Loucy (cell line): ENCODE measurements around the gene ZNRD2.
A peak's percentile ranks its signal among the peaks of the same experiment; 100 is the strongest.

Source experiments
- H2AFZ ChIP-seq: fragments of 200-600 bp; sonication (generic); 2 replicates; pipeline ENCODE4 v1.6.0; 2016; ENCODE audit warnings: antibody characterized with exemption, mild to moderate bottlenecking, low read length, moderate library complexity
- H3F3A ChIP-seq: fragments of 200-600 bp; 2 replicates; pipeline ENCODE4 v1.6.0; 2016; ENCODE audit warnings: antibody characterized with exemption, low read depth, mild to moderate bottlenecking
- H3K27me3 ChIP-seq: fragments of 200-600 bp; sonication (generic); 2 replicates; pipeline ENCODE4 v1.6.1; 2014; ENCODE audit warnings: low read length, mild to moderate bottlenecking; ENCODE audit not compliant: insufficient read depth, poor library complexity, severe bottlenecking
- H3K36me3 ChIP-seq: fragments of 200-600 bp; sonication (generic); 2 replicates; pipeline ENCODE4 v1.6.1; 2016; ENCODE audit warnings: low read length; ENCODE audit not compliant: insufficient read depth
- H3K4me1 ChIP-seq: fragments of 200-600 bp; sonication (generic); 2 replicates; pipeline ENCODE4 v1.5.1; 2014; ENCODE audit warnings: low read length, mild to moderate bottlenecking; ENCODE audit not compliant: insufficient read depth, poor library complexity, severe bottlenecking
- H3K4me2 ChIP-seq: fragments of 200-600 bp; sonication (generic); 2 replicates; pipeline ENCODE4 v1.6.0; 2014; ENCODE audit warnings: antibody characterized with exemption, low read length, low read depth, mild to moderate bottlenecking; ENCODE audit not compliant: poor library complexity, severe bottlenecking
- H3K4me3 ChIP-seq: fragments of 200-600 bp; sonication (generic); 2 replicates; pipeline ENCODE4 v1.5.1; 2014; ENCODE audit warnings: low read length, mild to moderate bottlenecking, mixed read lengths; ENCODE audit not compliant: poor library complexity, severe bottlenecking
- H3K79me2 ChIP-seq: fragments of 200-600 bp; sonication (generic); 2 replicates; pipeline ENCODE4 v1.6.1; 2014; ENCODE audit warnings: low read length; ENCODE audit not compliant: insufficient read depth
- H3K9ac ChIP-seq: fragments of 200-600 bp; sonication (generic); 2 replicates; pipeline ENCODE4 v1.6.0; 2014; ENCODE audit warnings: mild to moderate bottlenecking, low read depth, low read length, moderate library complexity; ENCODE audit not compliant: poor library complexity, severe bottlenecking
- H3K9me2 ChIP-seq: fragments of 200-600 bp; sonication (generic); replicated peaks from 2 replicates; pipeline ENCODE4 v1.6.1; 2016; ENCODE audit warnings: low read depth, low read length, mixed read lengths
- H3K9me3 ChIP-seq: fragments of 200-600 bp; sonication (generic); 2 replicates; pipeline ENCODE4 v1.6.1; 2014; ENCODE audit warnings: mild to moderate bottlenecking, antibody characterized with exemption, low read length, low read depth; ENCODE audit not compliant: insufficient read depth
- H4K20me1 ChIP-seq: fragments of 200-600 bp; sonication (generic); 2 replicates; pipeline ENCODE4 v1.6.0; 2014; ENCODE audit warnings: antibody characterized with exemption, low read length, mild to moderate bottlenecking; ENCODE audit not compliant: insufficient read depth, poor library complexity, severe bottlenecking
- EZH2phosphoT487 ChIP-seq: fragments of 200-600 bp; IDR thresholded peaks from 2 replicates; pipeline ENCODE4 v1.6.1; 2018; ENCODE audit warnings: antibody characterized with exemption, mild to moderate bottlenecking, moderate library complexity, borderline replicate concordance
- TF ChIP-seq, protein P1 (sequence below): fragments of 200-600 bp; sonication (generic); conservative IDR thresholded peaks from 2 replicates; pipeline ENCODE4 v1.5.1; 2014; ENCODE audit warnings: mild to moderate bottlenecking, antibody characterized with exemption, low read length

Gene ZNRD2

DNA sequence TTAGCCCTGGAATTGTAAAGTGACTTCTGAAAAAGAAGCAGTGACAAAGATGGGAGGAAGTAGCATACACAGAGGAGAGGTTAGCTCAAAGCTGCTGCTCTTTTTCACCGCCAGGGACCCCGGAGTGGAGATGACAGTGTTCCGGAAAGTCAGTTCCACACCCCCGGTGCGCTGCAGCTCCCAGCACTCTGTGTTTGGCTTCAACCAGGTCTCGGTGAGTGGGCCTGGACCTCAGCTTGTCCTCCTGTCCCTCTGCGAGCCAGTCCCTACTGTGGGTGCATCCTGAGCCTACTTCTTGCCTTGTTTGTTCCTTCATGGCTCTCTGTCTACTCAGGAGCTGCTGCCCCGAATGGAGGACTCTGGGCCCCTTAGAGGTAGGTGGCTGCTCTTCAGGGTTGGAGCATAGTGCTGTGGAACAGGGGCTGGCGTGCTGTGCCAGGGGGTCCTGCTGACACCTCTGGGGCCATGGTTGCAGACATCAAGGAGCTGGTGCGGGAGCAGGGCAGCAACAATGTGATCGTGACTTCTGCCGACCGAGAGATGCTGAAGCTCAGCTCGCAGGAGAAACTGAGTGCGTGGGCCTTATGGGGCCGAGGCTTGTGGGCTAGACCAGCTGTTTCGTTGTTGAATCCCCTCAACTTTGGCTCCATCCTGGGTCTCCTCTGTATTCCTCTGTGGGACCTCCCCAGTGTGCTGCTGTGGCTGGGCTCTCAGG, 47.0 kb downstream of the ZNRD2 start:
- Histone ChIP-seq H3K4me1 (peaks cover 19% of the 10 kb centered on the region), H2AFZ (no peak overlapping the region), H4K20me1 (peaks cover 49% of the 10 kb centered on the region), H3K9ac (peak overlapping the region; percentile 99), H3K79me2 (peaks cover 79% of the 10 kb centered on the region), H3K36me3 (peaks cover 30% of the 10 kb centered on the region; the same call in 1 of the 2 replicates), H3K9me2 (no peaks in the 10 kb centered on the region), H3K9me3 (no peaks in the 10 kb centered on the region), H3K4me2 (peak overlapping the region; percentile 99), H3F3A (no peaks in the 10 kb centered on the region), H3K4me3 (peak overlapping the region; percentile 77), H3K27me3 (no peaks in the 10 kb centered on the region)
- TF ChIP-seq, protein P1, sequence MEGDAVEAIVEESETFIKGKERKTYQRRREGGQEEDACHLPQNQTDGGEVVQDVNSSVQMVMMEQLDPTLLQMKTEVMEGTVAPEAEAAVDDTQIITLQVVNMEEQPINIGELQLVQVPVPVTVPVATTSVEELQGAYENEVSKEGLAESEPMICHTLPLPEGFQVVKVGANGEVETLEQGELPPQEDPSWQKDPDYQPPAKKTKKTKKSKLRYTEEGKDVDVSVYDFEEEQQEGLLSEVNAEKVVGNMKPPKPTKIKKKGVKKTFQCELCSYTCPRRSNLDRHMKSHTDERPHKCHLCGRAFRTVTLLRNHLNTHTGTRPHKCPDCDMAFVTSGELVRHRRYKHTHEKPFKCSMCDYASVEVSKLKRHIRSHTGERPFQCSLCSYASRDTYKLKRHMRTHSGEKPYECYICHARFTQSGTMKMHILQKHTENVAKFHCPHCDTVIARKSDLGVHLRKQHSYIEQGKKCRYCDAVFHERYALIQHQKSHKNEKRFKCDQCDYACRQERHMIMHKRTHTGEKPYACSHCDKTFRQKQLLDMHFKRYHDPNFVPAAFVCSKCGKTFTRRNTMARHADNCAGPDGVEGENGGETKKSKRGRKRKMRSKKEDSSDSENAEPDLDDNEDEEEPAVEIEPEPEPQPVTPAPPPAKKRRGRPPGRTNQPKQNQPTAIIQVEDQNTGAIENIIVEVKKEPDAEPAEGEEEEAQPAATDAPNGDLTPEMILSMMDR, result no peak
- no peak for TF ChIP-seq EZH2phosphoT487

DNA sequence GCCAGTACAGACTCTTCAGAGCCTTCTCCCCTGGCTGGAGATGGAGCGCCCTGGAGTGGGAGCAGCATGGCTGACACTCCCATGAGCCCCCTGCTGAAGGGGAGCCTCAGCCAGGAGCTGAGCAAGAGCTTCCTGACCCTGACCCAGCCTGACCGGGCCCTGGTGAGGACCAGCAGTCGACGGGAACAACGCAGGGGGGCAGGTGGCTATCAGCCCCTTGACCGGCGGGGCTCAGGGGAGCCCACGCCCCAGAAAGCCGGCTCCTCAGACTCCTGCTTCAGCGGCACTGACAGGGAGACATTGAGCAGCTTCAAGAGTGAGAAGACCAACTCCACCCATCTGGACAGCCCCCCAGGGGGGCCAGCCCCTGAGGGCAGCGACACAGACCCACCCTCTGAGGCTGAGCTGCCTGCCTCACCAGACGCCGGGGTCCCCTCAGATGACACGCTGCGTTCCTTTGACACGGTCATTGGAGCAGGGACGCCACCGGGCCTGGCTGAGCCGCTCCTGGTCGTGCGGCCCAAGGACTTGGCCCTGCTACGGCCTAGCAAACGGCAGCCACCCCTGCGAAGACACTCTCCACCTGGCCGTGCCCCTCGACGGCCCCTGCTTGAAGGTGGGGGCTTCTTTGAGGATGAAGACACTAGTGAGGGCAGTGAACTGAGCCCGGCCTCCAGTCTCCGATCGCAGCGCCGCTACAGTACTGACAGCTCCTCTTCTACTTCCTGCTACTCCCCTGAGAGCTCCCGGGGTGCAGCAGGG, 47.9 kb downstream of the ZNRD2 start:
- Histone ChIP-seq H3K9me3 (no peaks in the 10 kb centered on the region), H3K36me3 (peaks cover 33% of the 10 kb centered on the region; the same call in 1 of the 2 replicates), H2AFZ (no peak overlapping the region), H3K27me3 (no peaks in the 10 kb centered on the region), H3K4me3 (no peak overlapping the region), H3K4me2 (peak overlapping the region; percentile 99), H3F3A (no peaks in the 10 kb centered on the region), H3K79me2 (peaks cover 70% of the 10 kb centered on the region), H4K20me1 (peaks cover 40% of the 10 kb centered on the region), H3K9me2 (no peaks in the 10 kb centered on the region), H3K4me1 (peaks cover 10% of the 10 kb centered on the region), H3K9ac (no peak overlapping the region)
- no peak for TF ChIP-seq EZH2phosphoT487

DNA sequence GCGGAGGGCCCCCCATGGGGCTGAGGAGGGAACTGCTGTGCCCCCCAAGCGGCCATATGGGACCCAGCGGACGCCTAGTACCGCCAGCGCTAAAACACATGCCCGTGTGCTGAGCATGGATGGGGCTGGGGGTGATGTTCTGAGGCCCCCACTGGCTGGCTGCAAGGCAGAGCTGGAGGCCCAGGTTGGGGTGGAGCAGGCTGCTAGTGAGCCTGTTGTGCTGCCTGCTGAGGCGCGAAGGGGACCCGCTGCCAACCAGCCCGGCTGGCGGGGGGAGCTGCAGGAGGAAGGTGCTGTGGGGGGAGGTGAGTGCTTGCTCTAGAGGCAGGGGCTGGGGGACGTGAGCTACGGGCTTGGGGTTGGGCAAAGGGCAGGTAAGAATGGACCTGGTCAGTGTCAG, 48.5 kb downstream of the ZNRD2 start:
- Histone ChIP-seq H3K4me1 (peaks cover 10% of the 10 kb centered on the region), H3K27me3 (no peaks in the 10 kb centered on the region), H3K9me3 (no peaks in the 10 kb centered on the region), H3K4me2 (no peak overlapping the region), H3K79me2 (peaks cover 64% of the 10 kb centered on the region), H3K4me3 (no peak overlapping the region), H3K9me2 (no peaks in the 10 kb centered on the region), H3F3A (no peaks in the 10 kb centered on the region), H2AFZ (no peak overlapping the region), H3K9ac (no peak overlapping the region), H4K20me1 (peaks cover 35% of the 10 kb centered on the region), H3K36me3 (peaks cover 34% of the 10 kb centered on the region; the same call in 1 of the 2 replicates)
- no peak for TF ChIP-seq EZH2phosphoT487
- TF ChIP-seq, protein P1, result no peak
